ENCODE results near the gene DAB2IP. TPM values are rescaled to one million over a fixed set of nuclear protein-coding genes. Genes with fewer than 3 reads are reported as not detected.

DAB2IP gene
- total RNA-seq, 1 donor from 2014 or later: 41.7 TPM

DNA sequence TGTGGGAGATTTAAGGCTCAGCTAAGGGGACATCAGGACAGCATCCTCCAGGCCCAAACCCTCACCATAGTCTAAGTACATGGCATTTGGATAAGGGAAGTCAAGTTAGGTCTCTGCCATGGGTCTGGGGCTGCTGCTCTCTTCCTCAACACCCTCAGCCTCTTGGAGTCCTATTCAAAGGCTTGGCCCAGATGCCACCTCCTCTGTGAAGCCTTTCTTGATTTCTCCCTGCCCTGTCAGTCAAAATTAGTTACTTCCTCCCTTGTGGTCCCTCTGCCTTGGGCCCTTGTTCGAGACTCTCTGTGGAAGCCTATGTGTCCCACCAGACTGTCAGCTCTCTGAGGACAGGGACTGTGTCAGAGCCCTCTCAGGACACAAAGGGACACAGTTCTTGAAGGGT is 17.7 kb upstream of the DAB2IP start:
- DNase-seq (ENCODE audit: low read depth) (no peak), FAIRE-seq (no peak)
- Histone ChIP-seq H3K9ac (ENCODE audit: low read length) (no peak overlapping the region), H3K27ac (ENCODE audit: low read depth, low read length) (no peak overlapping the region), H3K4me3 (ENCODE audit: insufficient read depth, low read depth, low read length) (no peak overlapping the region), H3K4me1 (ENCODE audit: insufficient read depth, low read length) (peaks cover 4% of the 10 kb centered on the region), H3K79me2 (ENCODE audit: insufficient read depth, low read length) (no peaks in the 10 kb centered on the region), H3K27me3 (ENCODE audit: insufficient read depth, low read length) (peaks cover 3% of the 10 kb centered on the region), H3K36me3 (ENCODE audit: insufficient read depth, low read length) (no peaks in the 10 kb centered on the region), H2AFZ (ENCODE audit: low read depth, low read length) (no peak overlapping the region), H3K4me2 (ENCODE audit: low read length) (no peak overlapping the region), H4K20me1 (ENCODE audit: insufficient read depth, low read length) (peaks cover 16% of the 10 kb centered on the region), H3K9me3 (ENCODE audit: insufficient read depth, low read depth, low read length) (no peaks in the 10 kb centered on the region)
- no peak overlapping the region for H3K4me3 Mint-ChIP-seq (ENCODE audit: unreplicated experiment)
- H3K9me3 Mint-ChIP-seq (ENCODE audit: unreplicated experiment): peaks cover 4% of the 10 kb centered on the region
- H3K4me1 Mint-ChIP-seq (ENCODE audit: low read depth, unreplicated experiment): peaks cover 32% of the 10 kb centered on the region
- H3K36me3 Mint-ChIP-seq (ENCODE audit: low read depth, unreplicated experiment): no peaks in the 10 kb centered on the region
- TF ChIP-seq, protein P1, sequence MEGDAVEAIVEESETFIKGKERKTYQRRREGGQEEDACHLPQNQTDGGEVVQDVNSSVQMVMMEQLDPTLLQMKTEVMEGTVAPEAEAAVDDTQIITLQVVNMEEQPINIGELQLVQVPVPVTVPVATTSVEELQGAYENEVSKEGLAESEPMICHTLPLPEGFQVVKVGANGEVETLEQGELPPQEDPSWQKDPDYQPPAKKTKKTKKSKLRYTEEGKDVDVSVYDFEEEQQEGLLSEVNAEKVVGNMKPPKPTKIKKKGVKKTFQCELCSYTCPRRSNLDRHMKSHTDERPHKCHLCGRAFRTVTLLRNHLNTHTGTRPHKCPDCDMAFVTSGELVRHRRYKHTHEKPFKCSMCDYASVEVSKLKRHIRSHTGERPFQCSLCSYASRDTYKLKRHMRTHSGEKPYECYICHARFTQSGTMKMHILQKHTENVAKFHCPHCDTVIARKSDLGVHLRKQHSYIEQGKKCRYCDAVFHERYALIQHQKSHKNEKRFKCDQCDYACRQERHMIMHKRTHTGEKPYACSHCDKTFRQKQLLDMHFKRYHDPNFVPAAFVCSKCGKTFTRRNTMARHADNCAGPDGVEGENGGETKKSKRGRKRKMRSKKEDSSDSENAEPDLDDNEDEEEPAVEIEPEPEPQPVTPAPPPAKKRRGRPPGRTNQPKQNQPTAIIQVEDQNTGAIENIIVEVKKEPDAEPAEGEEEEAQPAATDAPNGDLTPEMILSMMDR (IDR thresholded peaks at IDR 0.05; ENCODE audit: insufficient read depth, low read depth, low read length): no peak
- TF ChIP-seq EZH2 (IDR thresholded peaks at IDR 0.05; ENCODE audit: insufficient read depth, low read length): no peak
- H3K27me3 Mint-ChIP-seq (ENCODE audit: low read depth, unreplicated experiment): peaks cover 13% of the 10 kb centered on the region
- no peak overlapping the region for H3K27ac Mint-ChIP-seq (ENCODE audit: unreplicated experiment)

DNA sequence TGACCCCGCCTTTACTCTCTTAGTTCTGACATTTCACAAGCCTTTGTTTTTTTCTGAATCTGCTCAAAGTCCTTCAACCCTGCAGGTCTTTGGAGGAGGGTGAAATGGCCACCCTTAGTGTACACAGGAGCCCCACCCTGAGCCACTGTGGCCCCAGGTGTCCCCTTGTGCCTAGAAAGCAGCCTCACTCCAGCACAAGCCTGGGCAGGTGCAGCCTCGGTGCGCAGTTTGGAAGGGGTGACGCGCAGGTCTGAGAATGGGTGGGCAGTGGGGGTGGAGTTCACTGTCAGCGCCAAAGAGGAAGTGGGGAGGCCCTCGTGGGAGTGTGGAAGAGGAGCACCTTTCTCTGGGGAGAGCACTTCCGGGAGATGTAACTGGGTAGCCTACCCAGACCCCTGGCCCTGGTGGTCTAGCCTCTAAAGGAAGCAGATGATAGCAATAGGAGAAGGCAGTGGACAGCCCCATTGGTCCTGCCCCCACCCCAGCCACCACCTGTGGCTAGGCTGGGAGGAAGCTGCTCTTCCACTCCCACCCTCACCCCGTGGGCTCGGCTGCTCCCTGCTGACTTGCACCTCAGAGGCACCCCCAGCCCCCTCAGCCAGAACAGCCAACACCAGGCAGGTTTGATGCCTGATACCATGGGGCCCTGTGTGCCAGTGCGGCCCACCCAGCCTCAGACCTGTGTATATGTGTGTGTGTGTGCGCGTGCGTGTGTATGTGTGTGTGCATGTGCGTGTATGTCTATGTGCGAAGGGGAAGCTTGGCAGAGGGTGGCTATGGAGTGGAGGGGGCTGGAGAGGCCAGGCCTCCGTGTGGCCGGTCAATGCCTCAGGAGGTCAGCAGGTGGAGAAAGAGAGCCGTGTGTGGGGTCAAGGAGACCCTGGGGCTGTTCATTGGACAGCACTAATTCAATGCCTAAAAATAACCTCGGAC is 16.8 kb upstream of the DAB2IP start:
- peaks cover 9% of the 10 kb centered on the region for H3K27me3 Mint-ChIP-seq (ENCODE audit: low read depth, unreplicated experiment)
- H3K27ac ChIP-seq (ENCODE audit: low read depth, low read length): no peak overlapping the region
- peaks cover 3% of the 10 kb centered on the region for H3K27me3 ChIP-seq (ENCODE audit: insufficient read depth, low read length)
- H3K4me3 ChIP-seq (ENCODE audit: insufficient read depth, low read depth, low read length): no peak overlapping the region
- DNase-seq (ENCODE audit: low read depth) (no peak), FAIRE-seq (no peak)
- no peaks in the 10 kb centered on the region for H3K79me2 ChIP-seq (ENCODE audit: insufficient read depth, low read length)
- H3K27ac Mint-ChIP-seq (ENCODE audit: unreplicated experiment): no peak overlapping the region
- peaks cover 4% of the 10 kb centered on the region for H3K9me3 Mint-ChIP-seq (ENCODE audit: unreplicated experiment)
- H3K36me3 Mint-ChIP-seq (ENCODE audit: low read depth, unreplicated experiment): no peaks in the 10 kb centered on the region
- H3K4me2 ChIP-seq (ENCODE audit: low read length): no peak overlapping the region
- TF ChIP-seq, protein P1 (IDR thresholded peaks at IDR 0.05; ENCODE audit: insufficient read depth, low read depth, low read length): peak; percentile 27
- no peak for TF ChIP-seq EZH2 (IDR thresholded peaks at IDR 0.05; ENCODE audit: insufficient read depth, low read length)
- H3K36me3 ChIP-seq (ENCODE audit: insufficient read depth, low read length): no peaks in the 10 kb centered on the region
- peaks cover 15% of the 10 kb centered on the region for H4K20me1 ChIP-seq (ENCODE audit: insufficient read depth, low read length)
- peaks cover 6% of the 10 kb centered on the region for H3K9me3 ChIP-seq (ENCODE audit: insufficient read depth, low read depth, low read length)
- peaks cover 32% of the 10 kb centered on the region for H3K4me1 Mint-ChIP-seq (ENCODE audit: low read depth, unreplicated experiment)
- H2AFZ ChIP-seq (ENCODE audit: low read depth, low read length): no peak overlapping the region
- H3K4me3 Mint-ChIP-seq (ENCODE audit: unreplicated experiment): no peak overlapping the region
- peaks cover 4% of the 10 kb centered on the region for H3K4me1 ChIP-seq (ENCODE audit: insufficient read depth, low read length)
- H3K9ac ChIP-seq (ENCODE audit: low read length): no peak overlapping the region
